Neural cell (in vitro differentiated cells): ENCODE data around the gene PTPN1.

Experiments used
- CTCF ChIP-seq: fragments of 450-650 bp; IDR thresholded peaks from 2 replicates; pipeline ENCODE4 v1.5.1; 2014; ENCODE audit warnings: antibody characterized with exemption, mild to moderate bottlenecking, moderate library complexity; ENCODE audit not compliant: poor library complexity, severe bottlenecking
- POLR2AphosphoS5 ChIP-seq: IDR thresholded peaks from 2 replicates; pipeline ENCODE4 v1.6.1; 2012
- TAF1 ChIP-seq: IDR thresholded peaks from 2 replicates; pipeline ENCODE4 v1.6.1; 2012; ENCODE audit warnings: low read depth

GRCh38 chr20:50625986-50626677, 115.9 kb downstream of the PTPN1 start:
- no peak for TF ChIP-seq POLR2AphosphoS5
- TF ChIP-seq TAF1, result no peak
- TF ChIP-seq CTCF, result no peak
